ENCODE results near the gene SAMD15. TPM values are rescaled to one million over a fixed set of nuclear protein-coding genes. Genes with fewer than 3 reads are reported as not detected.

SAMD15 gene
- polyA plus RNA-seq (2012; ENCODE audit: insufficient read length, low read depth): not detected

DNA sequence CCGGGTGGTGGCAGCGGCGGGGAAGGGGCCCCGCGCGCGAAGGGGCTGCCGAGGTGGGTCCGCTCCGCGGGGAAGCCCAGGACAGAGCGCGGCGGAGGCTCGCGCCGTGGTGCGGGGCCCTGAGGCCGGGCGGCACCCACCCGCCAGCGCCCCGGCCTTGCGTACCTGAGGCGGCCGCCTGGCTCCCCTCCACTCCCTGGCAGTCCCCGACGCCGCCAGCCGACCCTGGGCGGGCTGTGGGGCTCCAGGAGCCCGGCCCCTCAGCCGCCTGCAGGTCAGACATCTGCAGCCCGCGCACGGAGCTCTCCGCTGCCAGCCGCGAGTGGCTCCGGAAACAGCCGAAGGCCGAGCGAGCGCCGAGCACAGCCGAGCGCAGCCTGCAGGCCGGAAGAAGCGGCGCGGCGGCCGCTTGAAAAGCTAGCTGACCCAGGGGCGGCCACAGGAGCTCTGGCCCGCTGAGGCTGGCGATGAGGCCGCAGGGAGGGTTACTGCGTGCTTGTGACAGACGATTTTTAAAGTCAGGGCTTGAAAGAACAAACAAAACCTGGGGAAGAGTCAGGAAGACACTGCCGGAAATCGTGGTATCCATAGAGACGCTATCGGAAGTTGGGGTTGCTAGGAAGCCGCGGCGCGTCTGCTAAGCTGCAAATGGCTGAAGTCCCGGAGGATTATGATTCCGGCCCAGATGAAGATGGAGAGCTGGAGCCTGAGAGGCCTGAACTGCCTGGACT is at the start of gene SAMD15, which contains the start of gene TMED8:
Gene SAMD15 (plus strand): TSS at position 609 of the 731 bp plus-strand sequence. CDS start 40 bp downstream, at position 649.
Gene TMED8 (minus strand): TSS at position 324 of the 731 bp plus-strand sequence. CDS start 41 bp downstream, at position 283.
- TF ChIP-seq, protein P1, sequence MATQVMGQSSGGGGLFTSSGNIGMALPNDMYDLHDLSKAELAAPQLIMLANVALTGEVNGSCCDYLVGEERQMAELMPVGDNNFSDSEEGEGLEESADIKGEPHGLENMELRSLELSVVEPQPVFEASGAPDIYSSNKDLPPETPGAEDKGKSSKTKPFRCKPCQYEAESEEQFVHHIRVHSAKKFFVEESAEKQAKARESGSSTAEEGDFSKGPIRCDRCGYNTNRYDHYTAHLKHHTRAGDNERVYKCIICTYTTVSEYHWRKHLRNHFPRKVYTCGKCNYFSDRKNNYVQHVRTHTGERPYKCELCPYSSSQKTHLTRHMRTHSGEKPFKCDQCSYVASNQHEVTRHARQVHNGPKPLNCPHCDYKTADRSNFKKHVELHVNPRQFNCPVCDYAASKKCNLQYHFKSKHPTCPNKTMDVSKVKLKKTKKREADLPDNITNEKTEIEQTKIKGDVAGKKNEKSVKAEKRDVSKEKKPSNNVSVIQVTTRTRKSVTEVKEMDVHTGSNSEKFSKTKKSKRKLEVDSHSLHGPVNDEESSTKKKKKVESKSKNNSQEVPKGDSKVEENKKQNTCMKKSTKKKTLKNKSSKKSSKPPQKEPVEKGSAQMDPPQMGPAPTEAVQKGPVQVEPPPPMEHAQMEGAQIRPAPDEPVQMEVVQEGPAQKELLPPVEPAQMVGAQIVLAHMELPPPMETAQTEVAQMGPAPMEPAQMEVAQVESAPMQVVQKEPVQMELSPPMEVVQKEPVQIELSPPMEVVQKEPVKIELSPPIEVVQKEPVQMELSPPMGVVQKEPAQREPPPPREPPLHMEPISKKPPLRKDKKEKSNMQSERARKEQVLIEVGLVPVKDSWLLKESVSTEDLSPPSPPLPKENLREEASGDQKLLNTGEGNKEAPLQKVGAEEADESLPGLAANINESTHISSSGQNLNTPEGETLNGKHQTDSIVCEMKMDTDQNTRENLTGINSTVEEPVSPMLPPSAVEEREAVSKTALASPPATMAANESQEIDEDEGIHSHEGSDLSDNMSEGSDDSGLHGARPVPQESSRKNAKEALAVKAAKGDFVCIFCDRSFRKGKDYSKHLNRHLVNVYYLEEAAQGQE (IDR thresholded peaks at IDR 0.05; ENCODE audit: insufficient read depth in 1 of 2, low read depth in 2 of 2, low read length in 2 of 2): no peak
- TF ChIP-seq TAF1 (IDR thresholded peaks at IDR 0.05; ENCODE audit: borderline replicate concordance, insufficient read depth, low read length) (no peak), POLR2AphosphoS5 (IDR thresholded peaks at IDR 0.05; ENCODE audit: low read depth, low read length) (peak; percentile 75), SIN3A (IDR thresholded peaks at IDR 0.05; ENCODE audit: borderline replicate concordance, insufficient read depth, low read length) (no peak), FOXP2 (optimal IDR thresholded peaks at IDR 0.05; ENCODE audit: borderline replicate concordance, extremely low read depth, extremely low read length, insufficient read depth) (peak; percentile 36)

DNA sequence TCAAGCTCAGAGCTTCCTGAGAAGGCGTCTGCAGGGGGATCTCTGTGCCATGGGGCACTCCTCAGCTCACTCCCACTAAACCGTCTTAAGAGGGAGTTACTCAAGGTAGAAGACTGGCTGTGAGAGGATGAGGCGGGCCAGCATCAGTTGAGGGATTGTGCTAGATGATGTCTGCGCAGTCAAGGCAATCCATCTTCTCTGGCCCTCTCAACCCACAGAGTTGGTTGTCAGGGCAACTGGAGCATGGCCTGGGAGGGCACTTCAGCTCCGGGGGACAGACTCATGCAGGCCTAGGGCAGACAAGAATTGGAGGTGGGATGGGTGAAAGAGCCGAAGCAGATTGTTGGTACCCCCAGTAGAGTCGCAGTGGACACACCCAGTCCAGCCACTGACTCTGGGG is 47.3 kb upstream of the SAMD15 start:
- TF ChIP-seq, protein P1 (IDR thresholded peaks at IDR 0.05; ENCODE audit: insufficient read depth in 1 of 2, low read depth in 2 of 2, low read length in 2 of 2): no peak
- TF ChIP-seq POLR2AphosphoS5 (IDR thresholded peaks at IDR 0.05; ENCODE audit: low read depth, low read length): no peak
- no peak for TF ChIP-seq TAF1 (IDR thresholded peaks at IDR 0.05; ENCODE audit: borderline replicate concordance, insufficient read depth, low read length)
- no peak for TF ChIP-seq FOXP2 (optimal IDR thresholded peaks at IDR 0.05; ENCODE audit: borderline replicate concordance, extremely low read depth, extremely low read length, insufficient read depth)
- TF ChIP-seq SIN3A (IDR thresholded peaks at IDR 0.05; ENCODE audit: borderline replicate concordance, insufficient read depth, low read length): no peak

DNA sequence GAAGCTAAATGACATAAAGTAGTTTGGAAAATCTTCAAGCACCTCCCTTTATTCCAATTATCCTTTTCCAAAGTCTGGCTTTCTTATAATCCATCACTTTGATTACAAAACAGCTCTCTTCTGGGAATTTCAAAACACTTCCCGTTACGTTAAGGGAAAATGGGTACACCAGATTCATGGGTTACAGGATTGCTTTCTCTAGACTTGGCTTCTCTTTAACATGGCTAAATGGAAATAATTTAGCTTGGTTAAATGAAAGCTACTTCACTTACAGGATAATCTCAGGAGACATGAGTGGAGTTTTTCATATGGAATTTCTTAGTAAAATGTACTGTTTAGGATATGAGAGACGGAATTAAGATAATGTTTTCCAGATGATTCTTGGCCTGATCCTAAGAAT is 41.6 kb upstream of the SAMD15 start:
- TF ChIP-seq SIN3A (IDR thresholded peaks at IDR 0.05; ENCODE audit: borderline replicate concordance, insufficient read depth, low read length) (no peak), TAF1 (IDR thresholded peaks at IDR 0.05; ENCODE audit: borderline replicate concordance, insufficient read depth, low read length) (no peak), POLR2AphosphoS5 (IDR thresholded peaks at IDR 0.05; ENCODE audit: low read depth, low read length) (no peak), FOXP2 (optimal IDR thresholded peaks at IDR 0.05; ENCODE audit: borderline replicate concordance, extremely low read depth, extremely low read length, insufficient read depth) (no peak)
- TF ChIP-seq, protein P1 (IDR thresholded peaks at IDR 0.05; ENCODE audit: insufficient read depth in 1 of 2, low read depth in 2 of 2, low read length in 2 of 2): no peak

- no peak for TF ChIP-seq FOXP2 (optimal IDR thresholded peaks at IDR 0.05; ENCODE audit: borderline replicate concordance, extremely low read depth, extremely low read length, insufficient read depth)
- TF ChIP-seq, protein P1 (IDR thresholded peaks at IDR 0.05; ENCODE audit: insufficient read depth in 1 of 2, low read depth in 2 of 2, low read length in 2 of 2): no peak
- TF ChIP-seq POLR2AphosphoS5 (IDR thresholded peaks at IDR 0.05; ENCODE audit: low read depth, low read length): no peak
- TF ChIP-seq SIN3A (IDR thresholded peaks at IDR 0.05; ENCODE audit: borderline replicate concordance, insufficient read depth, low read length): no peak
- no peak for TF ChIP-seq TAF1 (IDR thresholded peaks at IDR 0.05; ENCODE audit: borderline replicate concordance, insufficient read depth, low read length)
These were observed 39.3 kb upstream of the SAMD15 start for GRCh38 chr14:77337880-77338279.
